ENCODE data around the gene ERGIC3. TPM values are rescaled to one million over a fixed set of nuclear protein-coding genes. Genes with fewer than 3 reads are reported as not detected.

Gene ERGIC3
- polyA plus RNA-seq (2013, experiment 1 of 2): 107 TPM
- 101 TPM for polyA plus RNA-seq (2013, experiment 2 of 2)

DNA sequence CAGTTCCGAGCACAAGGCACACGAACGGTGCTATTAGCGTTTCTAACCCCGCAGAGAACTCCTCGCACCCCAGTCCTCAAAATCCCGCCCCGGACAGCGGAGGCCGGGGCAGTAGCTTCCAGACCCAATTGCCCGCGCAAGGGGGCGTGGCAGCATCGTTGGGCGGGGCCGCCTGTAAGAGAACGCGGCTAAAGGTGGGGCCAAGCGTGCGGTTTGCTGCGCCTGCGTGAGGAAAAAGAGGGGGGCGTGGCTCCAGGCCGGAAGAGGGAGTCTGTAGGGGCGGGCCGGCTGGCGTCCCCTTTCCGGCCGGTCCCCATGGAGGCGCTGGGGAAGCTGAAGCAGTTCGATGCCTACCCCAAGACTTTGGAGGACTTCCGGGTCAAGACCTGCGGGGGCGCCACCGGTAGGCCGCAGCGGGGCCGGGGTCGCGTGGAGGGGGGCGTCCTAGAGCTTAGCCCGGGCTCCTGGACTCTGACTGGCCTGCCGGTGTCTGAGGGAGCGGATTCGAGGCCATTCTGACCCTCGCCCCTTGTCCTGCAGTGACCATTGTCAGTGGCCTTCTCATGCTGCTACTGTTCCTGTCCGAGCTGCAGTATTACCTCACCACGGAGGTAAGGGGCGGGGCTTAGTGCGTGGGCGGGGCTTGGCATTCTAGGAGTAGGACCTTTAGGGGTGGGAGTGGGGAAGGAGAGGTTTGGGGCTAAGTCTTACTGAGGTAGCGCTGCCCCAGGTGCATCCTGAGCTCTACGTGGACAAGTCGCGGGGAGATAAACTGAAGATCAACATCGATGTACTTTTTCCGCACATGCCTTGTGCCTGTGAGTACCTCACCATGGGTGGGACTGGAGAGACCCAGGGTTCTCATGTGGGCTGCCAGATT is at the start of gene ERGIC3:
TSS of gene ERGIC3 (plus strand) at position 296 of the 880 bp plus-strand sequence. CDS start at position 316, 20 bp downstream.
- DNase-seq: peak; percentile 99
- H3K4ac ChIP-seq (ENCODE audit: low read depth, low read length): peak within 1 kb of the TSS; percentile 72
- H2BK120ac ChIP-seq (ENCODE audit: low read depth, low read length): no peak within 1 kb of the TSS
- no peaks in the 10 kb centered on the region for H3K79me2 ChIP-seq (ENCODE audit: control insufficient read depth, insufficient read depth, low read length)
- no peak within 1 kb of the TSS for H2AK5ac ChIP-seq (ENCODE audit: low read length)
- peak within 1 kb of the TSS; percentile 94 for H3K4me3 ChIP-seq (ENCODE audit: low read length)
- no peaks in the 10 kb centered on the region for H3K27me3 ChIP-seq (ENCODE audit: insufficient read depth, low read length, poor library complexity)
- peak within 1 kb of the TSS; percentile 66 for H4K8ac ChIP-seq (ENCODE audit: low read depth, low read length)
- peak within 1 kb of the TSS; percentile 84 for H3K4me2 ChIP-seq (ENCODE audit: low read length)
- peak within 1 kb of the TSS; percentile 71 for H3K18ac ChIP-seq (ENCODE audit: low read length)
- peaks cover 3% of the 10 kb centered on the region for H3K79me1 ChIP-seq (ENCODE audit: low read length)
- no peak within 1 kb of the TSS for H2BK15ac ChIP-seq (replicated peaks; ENCODE audit: low read depth)
- H3K9ac ChIP-seq (ENCODE audit: low read length): peak within 1 kb of the TSS; percentile 96
- H4K5ac ChIP-seq (ENCODE audit: low read length): no peak within 1 kb of the TSS
- H3K4me1 ChIP-seq (ENCODE audit: control insufficient read depth, low read depth, low read length): peaks cover 4% of the 10 kb centered on the region
- no peak within 1 kb of the TSS for H3K23ac ChIP-seq (ENCODE audit: low read length)
- H3K56ac ChIP-seq (ENCODE audit: low read length): peak within 1 kb of the TSS; percentile 99
- peak within 1 kb of the TSS; percentile 78 for H3K27ac ChIP-seq (ENCODE audit: low read depth, low read length)
- H3K36me3 ChIP-seq (ENCODE audit: control insufficient read depth, insufficient read depth, low read length): peaks cover 1% of the 10 kb centered on the region
- no CpG with 5 or more reads among the region's 57 CpGs for WGBS (ENCODE audit: extremely low coverage, insufficient coverage, low lambda C conversion rate)
- H2BK5ac ChIP-seq (ENCODE audit: low read length): peak within 1 kb of the TSS; percentile 72

DNA sequence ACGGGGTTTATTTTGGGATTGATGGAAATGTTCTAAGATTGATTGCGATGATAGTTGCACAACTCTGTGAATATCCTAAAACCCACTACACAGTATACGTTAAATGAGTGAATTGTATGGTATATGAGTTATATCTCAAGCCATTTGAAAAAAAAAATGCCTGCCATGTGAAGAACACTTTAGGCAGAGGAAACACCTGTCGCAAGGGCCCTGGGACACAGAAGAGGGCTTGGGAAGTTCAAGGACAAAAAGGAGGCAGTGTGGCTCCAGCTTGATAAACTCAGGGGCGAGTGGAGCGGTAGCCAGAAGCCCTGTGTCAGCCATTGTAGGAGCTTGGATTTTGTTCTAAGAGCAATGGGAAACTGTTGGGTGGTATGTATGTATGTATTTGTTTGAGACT is 49.5 kb upstream of the ERGIC3 start:
- peaks cover 8% of the 10 kb centered on the region for H3K36me3 ChIP-seq (ENCODE audit: control insufficient read depth, insufficient read depth, low read length)

DNA sequence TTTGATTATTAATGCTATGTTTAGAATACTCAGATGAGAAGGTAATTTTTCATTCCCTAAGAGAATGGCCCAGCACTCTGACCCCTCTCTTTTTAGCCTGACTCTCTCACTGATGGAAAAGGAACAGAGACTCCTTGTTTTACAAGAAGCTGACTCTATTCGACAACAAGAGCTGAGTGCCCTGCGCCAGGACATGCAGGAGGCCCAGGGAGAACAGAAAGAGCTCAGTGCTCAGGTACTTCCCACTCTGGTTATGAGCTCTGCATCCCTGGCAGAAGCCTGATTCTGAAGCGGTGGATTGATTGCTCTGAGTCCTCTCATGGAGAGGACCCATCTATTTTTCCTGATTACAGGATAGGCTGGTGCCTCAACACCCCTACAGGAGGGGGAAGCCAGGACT is 45.4 kb upstream of the ERGIC3 start:
- Histone ChIP-seq H4K5ac (ENCODE audit: low read length) (no peak overlapping the region), H3K4me3 (ENCODE audit: low read length) (no peak overlapping the region), H3K4me1 (ENCODE audit: control insufficient read depth, low read depth, low read length) (no peaks in the 10 kb centered on the region), H4K8ac (ENCODE audit: low read depth, low read length) (no peak overlapping the region), H2BK15ac (replicated peaks; ENCODE audit: low read depth) (no peak overlapping the region), H3K27ac (ENCODE audit: low read depth, low read length) (no peak overlapping the region), H3K18ac (ENCODE audit: low read length) (no peak overlapping the region), H3K56ac (ENCODE audit: low read length) (no peak overlapping the region), H2BK120ac (ENCODE audit: low read depth, low read length) (no peak overlapping the region), H3K36me3 (ENCODE audit: control insufficient read depth, insufficient read depth, low read length) (peaks cover 7% of the 10 kb centered on the region), H3K79me1 (ENCODE audit: low read length) (no peaks in the 10 kb centered on the region), H2BK5ac (ENCODE audit: low read length) (no peak overlapping the region), H3K79me2 (ENCODE audit: control insufficient read depth, insufficient read depth, low read length) (no peaks in the 10 kb centered on the region), H3K4ac (ENCODE audit: low read depth, low read length) (no peak overlapping the region), H3K27me3 (ENCODE audit: insufficient read depth, low read length, poor library complexity) (no peaks in the 10 kb centered on the region), H3K4me2 (ENCODE audit: low read length) (no peak overlapping the region), H3K9ac (ENCODE audit: low read length) (no peak overlapping the region), H3K23ac (ENCODE audit: low read length) (no peak overlapping the region), H2AK5ac (ENCODE audit: low read length) (no peak overlapping the region)
- no CpG with 5 or more reads among the region's 3 CpGs for WGBS (ENCODE audit: extremely low coverage, insufficient coverage, low lambda C conversion rate)
- DNase-seq: no peak

More for the DNA sequence above, 49.5 kb upstream of the ERGIC3 start:
- Histone ChIP-seq H4K5ac (ENCODE audit: low read length) (no peak overlapping the region), H3K9ac (ENCODE audit: low read length) (no peak overlapping the region), H3K27me3 (ENCODE audit: insufficient read depth, low read length, poor library complexity) (no peaks in the 10 kb centered on the region), H3K79me1 (ENCODE audit: low read length) (no peaks in the 10 kb centered on the region), H3K27ac (ENCODE audit: low read depth, low read length) (no peak overlapping the region), H2AK5ac (ENCODE audit: low read length) (no peak overlapping the region), H3K4ac (ENCODE audit: low read depth, low read length) (no peak overlapping the region), H4K8ac (ENCODE audit: low read depth, low read length) (no peak overlapping the region), H2BK5ac (ENCODE audit: low read length) (no peak overlapping the region), H3K56ac (ENCODE audit: low read length) (no peak overlapping the region), H3K4me1 (ENCODE audit: control insufficient read depth, low read depth, low read length) (no peaks in the 10 kb centered on the region), H2BK120ac (ENCODE audit: low read depth, low read length) (no peak overlapping the region), H2BK15ac (replicated peaks; ENCODE audit: low read depth) (no peak overlapping the region), H3K4me3 (ENCODE audit: low read length) (no peak overlapping the region), H3K79me2 (ENCODE audit: control insufficient read depth, insufficient read depth, low read length) (no peaks in the 10 kb centered on the region), H3K4me2 (ENCODE audit: low read length) (no peak overlapping the region), H3K18ac (ENCODE audit: low read length) (no peak overlapping the region), H3K23ac (ENCODE audit: low read length) (no peak overlapping the region)
- WGBS (ENCODE audit: extremely low coverage, insufficient coverage, low lambda C conversion rate): no CpG with 5 or more reads among the region's 6 CpGs
- DNase-seq: no peak

DNA sequence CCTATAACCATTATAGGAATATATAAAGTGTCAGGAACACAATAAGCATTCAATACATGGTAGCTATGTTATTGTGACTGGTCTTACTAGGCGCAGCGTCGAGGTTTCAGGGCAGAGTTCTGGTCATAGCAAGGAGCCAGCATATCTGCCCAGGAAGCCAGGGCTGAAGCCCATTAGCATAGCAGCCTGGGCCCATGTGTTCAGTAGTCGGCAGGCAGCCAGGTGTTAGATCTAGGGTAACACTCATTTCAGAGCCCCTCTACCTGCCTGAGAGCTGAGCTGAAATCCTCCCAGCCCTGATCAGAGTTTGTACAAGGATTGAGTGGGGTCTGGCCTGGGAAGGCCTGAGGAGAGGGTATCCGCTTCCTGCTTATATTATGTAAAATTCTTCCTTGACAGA is 44.6 kb upstream of the ERGIC3 start:
- no peak overlapping the region for H2BK15ac ChIP-seq (replicated peaks; ENCODE audit: low read depth)
- H3K23ac ChIP-seq (ENCODE audit: low read length): no peak overlapping the region
- no peaks in the 10 kb centered on the region for H3K79me2 ChIP-seq (ENCODE audit: control insufficient read depth, insufficient read depth, low read length)
- H3K18ac ChIP-seq (ENCODE audit: low read length): no peak overlapping the region
- DNase-seq: no peak
- no peak overlapping the region for H3K27ac ChIP-seq (ENCODE audit: low read depth, low read length)
- H3K56ac ChIP-seq (ENCODE audit: low read length): no peak overlapping the region
- no peaks in the 10 kb centered on the region for H3K79me1 ChIP-seq (ENCODE audit: low read length)
- H4K5ac ChIP-seq (ENCODE audit: low read length): no peak overlapping the region
- H3K36me3 ChIP-seq (ENCODE audit: control insufficient read depth, insufficient read depth, low read length): peaks cover 7% of the 10 kb centered on the region
- H2BK120ac ChIP-seq (ENCODE audit: low read depth, low read length): no peak overlapping the region
- H2BK5ac ChIP-seq (ENCODE audit: low read length): no peak overlapping the region
- no peak overlapping the region for H4K8ac ChIP-seq (ENCODE audit: low read depth, low read length)
- WGBS (ENCODE audit: extremely low coverage, insufficient coverage, low lambda C conversion rate): no CpG with 5 or more reads among the region's 5 CpGs
- no peak overlapping the region for H3K4me3 ChIP-seq (ENCODE audit: low read length)
- H3K9ac ChIP-seq (ENCODE audit: low read length): no peak overlapping the region
- no peak overlapping the region for H3K4ac ChIP-seq (ENCODE audit: low read depth, low read length)
- H3K4me2 ChIP-seq (ENCODE audit: low read length): no peak overlapping the region
- no peak overlapping the region for H2AK5ac ChIP-seq (ENCODE audit: low read length)
- H3K27me3 ChIP-seq (ENCODE audit: insufficient read depth, low read length, poor library complexity): no peaks in the 10 kb centered on the region
- no peaks in the 10 kb centered on the region for H3K4me1 ChIP-seq (ENCODE audit: control insufficient read depth, low read depth, low read length)

DNA sequence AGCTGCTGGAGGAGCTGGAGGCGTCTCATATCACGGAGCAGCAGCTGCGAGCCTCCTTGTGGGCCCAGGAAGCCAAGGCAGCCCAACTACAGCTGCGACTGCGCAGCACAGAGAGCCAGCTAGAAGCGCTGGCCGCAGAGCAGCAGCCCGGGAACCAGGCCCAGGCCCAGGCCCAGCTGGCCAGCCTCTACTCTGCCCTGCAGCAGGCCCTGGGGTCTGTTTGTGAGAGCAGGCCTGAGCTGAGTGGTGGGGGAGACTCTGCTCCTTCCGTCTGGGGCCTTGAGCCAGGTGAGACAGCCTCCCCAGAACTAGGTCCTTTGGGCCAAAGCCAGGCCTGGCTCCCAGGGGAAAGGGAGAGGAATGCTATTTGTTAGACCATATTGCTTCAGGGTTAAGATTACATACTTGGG is 44.1 kb upstream of the ERGIC3 start:
- Histone ChIP-seq H3K27me3 (ENCODE audit: insufficient read depth, low read length, poor library complexity) (no peaks in the 10 kb centered on the region), H3K79me1 (ENCODE audit: low read length) (no peaks in the 10 kb centered on the region)

More for the DNA sequence above, 44.1 kb upstream of the ERGIC3 start:
- H4K8ac ChIP-seq (ENCODE audit: low read depth, low read length): no peak overlapping the region
- H3K4me2 ChIP-seq (ENCODE audit: low read length): no peak overlapping the region
- no peak overlapping the region for H2BK15ac ChIP-seq (replicated peaks; ENCODE audit: low read depth)
- H2AK5ac ChIP-seq (ENCODE audit: low read length): no peak overlapping the region
- no peak overlapping the region for H4K5ac ChIP-seq (ENCODE audit: low read length)
- no peak overlapping the region for H3K27ac ChIP-seq (ENCODE audit: low read depth, low read length)
- no peak for DNase-seq
- H3K4ac ChIP-seq (ENCODE audit: low read depth, low read length): no peak overlapping the region
- no peak overlapping the region for H2BK120ac ChIP-seq (ENCODE audit: low read depth, low read length)
- H3K23ac ChIP-seq (ENCODE audit: low read length): no peak overlapping the region
- H3K18ac ChIP-seq (ENCODE audit: low read length): no peak overlapping the region
- no peak overlapping the region for H3K56ac ChIP-seq (ENCODE audit: low read length)
- no peaks in the 10 kb centered on the region for H3K79me2 ChIP-seq (ENCODE audit: control insufficient read depth, insufficient read depth, low read length)
- H3K4me1 ChIP-seq (ENCODE audit: control insufficient read depth, low read depth, low read length): no peaks in the 10 kb centered on the region
- H2BK5ac ChIP-seq (ENCODE audit: low read length): no peak overlapping the region
- no CpG with 5 or more reads among the region's 9 CpGs for WGBS (ENCODE audit: extremely low coverage, insufficient coverage, low lambda C conversion rate)
- H3K9ac ChIP-seq (ENCODE audit: low read length): no peak overlapping the region
- peaks cover 10% of the 10 kb centered on the region for H3K36me3 ChIP-seq (ENCODE audit: control insufficient read depth, insufficient read depth, low read length)
- no peak overlapping the region for H3K4me3 ChIP-seq (ENCODE audit: low read length)
